AG09319 (cell line): ENCODE data around the gene CSNK2B.

ENCODE experiments used
- DNase-seq: peaks from one replicate; pipeline ENCODE4 v3.0.0-alpha.2; 2010; ENCODE audit warnings: low read depth; ENCODE audit errors: extremely low read depth
- CTCF ChIP-seq: IDR thresholded peaks from 2 replicates; pipeline ENCODE4 v1.5.1; 2011; ENCODE audit warnings: low read depth, mild to moderate bottlenecking, inconsistent platforms, low read length, moderate library complexity

Gene CSNK2B

GRCh38 chr6:31631681-31632278, 34.1 kb upstream of the CSNK2B start:
- TF ChIP-seq CTCF = no peak
- no peak for DNase-seq

GRCh38 chr6:31632279-31632946, 33.5 kb upstream of the CSNK2B start:
- no peak for TF ChIP-seq CTCF
- no peak for DNase-seq

- no peak for TF ChIP-seq CTCF
- DNase-seq = no peak
Observed at GRCh38 chr6:31633447-31633846, 32.4 kb upstream of the CSNK2B start.

- DNase-seq = no peak
- no peak for TF ChIP-seq CTCF
Observed at GRCh38 chr6:31634131-31634530, 31.7 kb upstream of the CSNK2B start.

GRCh38 chr6:31634969-31635575, 30.8 kb upstream of the CSNK2B start:
- no peak for DNase-seq
- no peak for TF ChIP-seq CTCF

- no peak for TF ChIP-seq CTCF
- no peak for DNase-seq
Observed at GRCh38 chr6:31636698-31637596, 28.9 kb upstream of the CSNK2B start.
